Measurements from ENCODE around the gene HAL. TPM values are rescaled to one million over a fixed set of nuclear protein-coding genes. Genes with fewer than 3 reads are reported as not detected.

The HAL gene
- total RNA-seq, 3 donors from 2014 or later = 1.0 to 1.8 (median 1.5) TPM

GRCh38 chr12:95995238-95996031, 709 bp downstream of the HAL start:
- intact Hi-C loops (cut with DNase I, micrococcal nuclease) = no loop called here
- H3K4me3 ChIP-seq = no peak overlapping the region

DNA sequence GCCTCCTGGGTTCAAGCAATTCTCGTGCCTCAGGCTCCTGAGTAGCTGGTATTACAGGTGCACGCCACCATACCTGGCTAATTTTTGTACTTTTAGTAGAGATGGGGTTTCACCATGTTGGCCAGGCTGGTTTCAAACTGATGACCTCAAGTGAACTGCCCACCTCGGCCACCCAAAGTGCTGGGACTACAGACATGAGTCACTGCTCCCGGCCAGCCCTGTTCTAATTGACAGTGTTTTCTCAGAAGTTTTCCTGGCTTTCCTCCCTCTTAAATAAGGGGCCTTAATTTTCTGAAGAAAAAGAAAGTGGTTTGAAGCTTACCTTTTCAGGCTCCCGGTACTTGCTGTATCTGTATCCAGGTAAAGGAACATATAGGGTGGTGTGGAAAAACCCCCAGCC, 1.7 kb downstream of the HAL start:
- no peaks in the 10 kb centered on the region for H3K4me1 ChIP-seq (ENCODE audit: low read depth)
- ATAC-seq = no peak
- H3K9me3 ChIP-seq = no peaks in the 10 kb centered on the region
- intact Hi-C loops (cut with DNase I, micrococcal nuclease) = no loop called here
- H3K36me3 ChIP-seq (ENCODE audit: low read depth) = no peaks in the 10 kb centered on the region
- no peak overlapping the region for H3K4me3 ChIP-seq
- DNase-seq = no peak
- TF ChIP-seq, protein P1, sequence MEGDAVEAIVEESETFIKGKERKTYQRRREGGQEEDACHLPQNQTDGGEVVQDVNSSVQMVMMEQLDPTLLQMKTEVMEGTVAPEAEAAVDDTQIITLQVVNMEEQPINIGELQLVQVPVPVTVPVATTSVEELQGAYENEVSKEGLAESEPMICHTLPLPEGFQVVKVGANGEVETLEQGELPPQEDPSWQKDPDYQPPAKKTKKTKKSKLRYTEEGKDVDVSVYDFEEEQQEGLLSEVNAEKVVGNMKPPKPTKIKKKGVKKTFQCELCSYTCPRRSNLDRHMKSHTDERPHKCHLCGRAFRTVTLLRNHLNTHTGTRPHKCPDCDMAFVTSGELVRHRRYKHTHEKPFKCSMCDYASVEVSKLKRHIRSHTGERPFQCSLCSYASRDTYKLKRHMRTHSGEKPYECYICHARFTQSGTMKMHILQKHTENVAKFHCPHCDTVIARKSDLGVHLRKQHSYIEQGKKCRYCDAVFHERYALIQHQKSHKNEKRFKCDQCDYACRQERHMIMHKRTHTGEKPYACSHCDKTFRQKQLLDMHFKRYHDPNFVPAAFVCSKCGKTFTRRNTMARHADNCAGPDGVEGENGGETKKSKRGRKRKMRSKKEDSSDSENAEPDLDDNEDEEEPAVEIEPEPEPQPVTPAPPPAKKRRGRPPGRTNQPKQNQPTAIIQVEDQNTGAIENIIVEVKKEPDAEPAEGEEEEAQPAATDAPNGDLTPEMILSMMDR (IDR thresholded peaks at IDR 0.05) = no peak

More at GRCh38 chr12:95995238-95996031, 709 bp downstream of the HAL start:
- TF ChIP-seq, protein P1 (IDR thresholded peaks at IDR 0.05) = no peak
- H3K36me3 ChIP-seq (ENCODE audit: low read depth) = no peaks in the 10 kb centered on the region
- H3K4me1 ChIP-seq (ENCODE audit: low read depth) = no peaks in the 10 kb centered on the region
- H3K9me3 ChIP-seq = no peaks in the 10 kb centered on the region
- ATAC-seq = peak; percentile 6
- DNase-seq = no peak

GRCh38 chr12:95993907-95994306, 2.2 kb downstream of the HAL start:
- no peaks in the 10 kb centered on the region for H3K4me1 ChIP-seq (ENCODE audit: low read depth)
- TF ChIP-seq, protein P1 (IDR thresholded peaks at IDR 0.05) = no peak
- H3K9me3 ChIP-seq = no peaks in the 10 kb centered on the region
- ATAC-seq = no peak
- intact Hi-C loops (cut with DNase I, micrococcal nuclease) = no loop called here
- H3K36me3 ChIP-seq (ENCODE audit: low read depth) = no peaks in the 10 kb centered on the region
- H3K4me3 ChIP-seq = no peak overlapping the region
- no peak for DNase-seq

- TF ChIP-seq, protein P1 (IDR thresholded peaks at IDR 0.05) = no peak
- no peaks in the 10 kb centered on the region for H3K9me3 ChIP-seq
- no peaks in the 10 kb centered on the region for H3K36me3 ChIP-seq (ENCODE audit: low read depth)
- DNase-seq (no peak), ATAC-seq (no peak)
- H3K4me3 ChIP-seq = no peak overlapping the region
- H3K4me1 ChIP-seq (ENCODE audit: low read depth) = no peaks in the 10 kb centered on the region
- intact Hi-C loops (cut with DNase I, micrococcal nuclease) = no loop called here
These were observed 6.0 kb downstream of the HAL start for GRCh38 chr12:95990136-95990535.

DNA sequence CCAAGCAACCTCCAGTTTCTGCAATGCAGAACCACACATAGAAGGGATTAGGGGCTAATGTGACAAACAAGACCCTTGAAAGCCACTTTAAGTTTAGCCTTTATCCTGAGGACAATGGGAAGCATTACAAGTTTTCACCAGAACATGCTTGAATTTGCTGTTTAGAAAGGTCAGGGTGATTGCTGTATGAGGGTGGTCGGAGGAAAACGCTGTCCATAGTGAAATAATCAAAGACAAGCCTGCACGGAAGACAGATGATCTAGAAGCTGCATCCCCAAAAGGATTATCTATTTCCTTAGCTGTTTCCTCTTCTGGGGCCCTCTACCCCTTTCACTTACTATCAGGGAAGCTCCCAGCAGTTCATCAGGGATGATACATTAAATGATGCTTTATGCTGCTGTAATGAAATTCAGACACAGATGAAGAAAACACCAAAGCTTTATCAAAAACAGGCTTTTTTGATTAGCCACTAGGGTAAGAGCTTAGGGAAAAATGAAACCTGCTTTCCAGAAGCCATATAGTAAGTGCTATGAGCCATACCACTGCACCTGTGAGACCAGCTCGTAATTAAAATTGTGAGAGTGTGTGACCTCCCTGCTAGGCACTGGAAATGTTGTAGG, 6.5 kb downstream of the HAL start:
- ATAC-seq = no peak
- Histone ChIP-seq H3K36me3 (ENCODE audit: low read depth) (no peaks in the 10 kb centered on the region), H3K4me3 (no peak overlapping the region), H3K9me3 (no peaks in the 10 kb centered on the region), H3K4me1 (ENCODE audit: low read depth) (no peaks in the 10 kb centered on the region)
- intact Hi-C loops (cut with DNase I, micrococcal nuclease) = no loop called here
- TF ChIP-seq, protein P1 (IDR thresholded peaks at IDR 0.05) = no peak
- no peak for DNase-seq

Data from mucosa of descending colon (tissue), 3 donors.